ENCODE data around the gene WFDC2.

The WFDC2 gene

GRCh38 chr20:45469336-45470261 is at the start of gene WFDC2:
TSS of gene WFDC2 (plus strand) at chr20:45469753. CDS start at chr20:45469782, 29 bp downstream.
- DNase-seq (ENCODE audit: low spot score) = no peak

- no peak for DNase-seq (ENCODE audit: low spot score)
Measured at GRCh38 chr20:45420125-45420524, 49.4 kb upstream of the WFDC2 start.

GRCh38 chr20:45423700-45424099 is 45.9 kb upstream of the WFDC2 start:
- DNase-seq (ENCODE audit: low spot score) = peak; percentile 51

- no peak for DNase-seq (ENCODE audit: low spot score)
Measured at GRCh38 chr20:45425561-45425960, 44.0 kb upstream of the WFDC2 start.

GRCh38 chr20:45426320-45427016 is 43.1 kb upstream of the WFDC2 start:
- peak; percentile 83 for DNase-seq (ENCODE audit: low spot score)

GRCh38 chr20:45427236-45428149 is 42.1 kb upstream of the WFDC2 start:
- no peak for DNase-seq (ENCODE audit: low spot score)

GRCh38 chr20:45429618-45430017 is 39.9 kb upstream of the WFDC2 start:
- peak; percentile 81 for DNase-seq (ENCODE audit: low spot score)

GRCh38 chr20:45432294-45432693 is 37.3 kb upstream of the WFDC2 start:
- DNase-seq (ENCODE audit: low spot score) = no peak

- peak; percentile 96 for DNase-seq (ENCODE audit: low spot score)
Measured at GRCh38 chr20:45433316-45433715, 36.2 kb upstream of the WFDC2 start.

GRCh38 chr20:45433976-45434375 is 35.6 kb upstream of the WFDC2 start:
- DNase-seq (ENCODE audit: low spot score) = no peak

GRCh38 chr20:45436732-45437485 is 32.6 kb upstream of the WFDC2 start:
- peak; percentile 91 for DNase-seq (ENCODE audit: low spot score)

GRCh38 chr20:45440424-45440823 is 29.1 kb upstream of the WFDC2 start:
- DNase-seq (ENCODE audit: low spot score) = no peak

- DNase-seq (ENCODE audit: low spot score) = no peak
Measured at GRCh38 chr20:45440891-45441685, 28.5 kb upstream of the WFDC2 start.

- DNase-seq (ENCODE audit: low spot score) = no peak
Measured at GRCh38 chr20:45441746-45442145, 27.8 kb upstream of the WFDC2 start.

GRCh38 chr20:45444050-45444449 is 25.5 kb upstream of the WFDC2 start:
- no peak for DNase-seq (ENCODE audit: low spot score)

- no peak for DNase-seq (ENCODE audit: low spot score)
Measured at GRCh38 chr20:45445805-45446562, 23.6 kb upstream of the WFDC2 start.

GRCh38 chr20:45448270-45448669 is 21.3 kb upstream of the WFDC2 start:
- no peak for DNase-seq (ENCODE audit: low spot score)

- no peak for DNase-seq (ENCODE audit: low spot score)
Measured at GRCh38 chr20:45449528-45449927, 20.0 kb upstream of the WFDC2 start.

GRCh38 chr20:45450097-45450818 is 19.3 kb upstream of the WFDC2 start:
- DNase-seq (ENCODE audit: low spot score) = no peak
